Islet precursor cell (in vitro differentiated cells): ENCODE data around the gene TIMM17A.

Experiments
- DNase-seq: peaks from one replicate; pipeline ENCODE4 v3.0.0-alpha.2; 2018

TIMM17A gene

DNA sequence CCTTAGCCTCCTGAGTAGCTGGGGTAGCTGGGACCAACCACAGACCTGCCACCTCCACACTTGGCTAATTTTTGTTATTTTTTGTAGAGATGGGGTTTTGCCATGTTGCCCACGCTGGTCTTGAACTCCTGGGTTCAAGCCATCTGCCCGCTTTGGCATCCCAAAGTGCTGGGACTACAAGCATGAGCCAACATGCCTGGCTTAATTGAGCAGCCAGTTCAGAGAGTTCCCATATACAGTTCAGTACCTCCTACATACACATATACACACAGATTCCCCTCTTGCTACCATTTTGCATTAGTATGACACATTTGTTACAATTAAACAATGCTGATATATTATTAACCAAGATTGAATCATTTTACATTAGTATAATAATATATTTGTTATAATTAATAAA is 30.1 kb downstream of the TIMM17A start:
- no peak for DNase-seq

DNA sequence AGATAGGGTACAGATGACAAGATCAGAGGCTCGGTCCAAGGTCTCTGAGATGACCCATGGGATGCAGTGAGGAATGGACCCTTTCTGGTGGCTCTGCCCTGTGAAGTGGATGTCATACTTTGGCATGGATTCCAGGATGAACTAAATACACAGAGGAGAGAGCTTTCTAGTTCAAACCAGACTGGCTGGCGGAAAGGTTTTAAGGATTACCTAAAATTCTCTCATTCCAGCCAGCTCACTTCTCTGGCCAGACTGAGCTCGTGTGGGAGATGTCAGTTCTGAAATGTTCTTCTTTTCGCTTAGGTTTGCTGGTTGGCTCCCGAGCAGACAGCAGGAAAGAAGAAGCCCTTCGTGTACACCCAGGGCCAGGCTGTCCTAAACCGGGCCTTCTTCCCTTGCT is 33.3 kb downstream of the TIMM17A start:
- DNase-seq: no peak

DNA sequence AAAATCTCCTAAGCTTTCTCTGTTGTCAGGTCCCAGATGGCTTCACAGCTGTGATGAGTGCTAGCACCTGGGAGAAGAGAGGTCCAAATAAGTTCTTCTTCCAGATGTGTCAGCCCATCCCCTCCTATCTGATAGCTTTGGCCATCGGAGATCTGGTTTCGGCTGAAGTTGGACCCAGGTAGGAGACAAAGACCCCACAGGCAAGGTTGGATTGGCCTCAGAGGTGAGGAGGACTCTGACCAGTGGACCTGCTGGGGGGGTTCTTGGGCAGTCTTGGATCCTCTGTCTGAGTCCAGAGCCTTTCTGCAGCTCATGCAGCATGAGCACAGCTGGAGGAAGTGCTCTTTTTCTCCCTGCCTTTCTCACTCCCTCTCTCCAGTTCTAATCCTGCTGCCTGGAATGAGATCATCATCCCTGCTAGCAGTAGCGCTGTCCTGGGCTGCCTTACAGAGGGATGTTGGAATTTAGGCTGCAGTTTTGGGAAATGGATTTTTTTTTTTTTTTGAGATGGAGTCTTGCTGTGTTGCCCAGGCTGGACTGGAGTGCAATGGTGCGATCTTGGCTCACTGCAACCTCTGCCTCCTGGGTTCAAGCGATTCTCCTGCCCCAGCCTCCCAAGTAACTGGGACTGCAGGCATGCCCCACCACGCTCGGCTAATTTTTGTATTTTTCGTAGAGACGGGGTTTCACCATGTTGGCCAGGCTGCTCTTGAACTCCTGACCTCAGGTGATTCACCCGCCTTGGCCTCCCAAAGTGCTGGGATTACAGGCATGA is 34.2 kb downstream of the TIMM17A start:
- DNase-seq: no peak

DNA sequence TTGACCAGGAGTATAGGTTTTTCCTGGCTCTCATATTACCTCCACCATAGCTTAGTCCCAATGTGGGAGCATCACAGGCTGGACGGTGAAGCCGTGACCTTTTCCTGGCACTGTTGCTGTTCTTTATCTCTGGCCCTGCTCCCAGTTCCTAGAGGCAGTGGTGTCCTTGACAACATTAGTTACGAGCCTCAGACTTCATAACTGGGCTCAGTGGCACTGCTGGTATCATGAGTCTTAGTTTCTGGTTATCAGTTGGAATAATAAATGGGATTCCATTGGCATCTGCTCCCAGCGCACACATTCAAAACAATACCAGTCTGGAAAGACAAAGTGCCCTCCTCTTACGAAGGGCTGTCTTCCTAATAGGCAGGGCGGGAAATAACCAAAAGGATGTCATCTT is 35.1 kb downstream of the TIMM17A start:
- no peak for DNase-seq

DNA sequence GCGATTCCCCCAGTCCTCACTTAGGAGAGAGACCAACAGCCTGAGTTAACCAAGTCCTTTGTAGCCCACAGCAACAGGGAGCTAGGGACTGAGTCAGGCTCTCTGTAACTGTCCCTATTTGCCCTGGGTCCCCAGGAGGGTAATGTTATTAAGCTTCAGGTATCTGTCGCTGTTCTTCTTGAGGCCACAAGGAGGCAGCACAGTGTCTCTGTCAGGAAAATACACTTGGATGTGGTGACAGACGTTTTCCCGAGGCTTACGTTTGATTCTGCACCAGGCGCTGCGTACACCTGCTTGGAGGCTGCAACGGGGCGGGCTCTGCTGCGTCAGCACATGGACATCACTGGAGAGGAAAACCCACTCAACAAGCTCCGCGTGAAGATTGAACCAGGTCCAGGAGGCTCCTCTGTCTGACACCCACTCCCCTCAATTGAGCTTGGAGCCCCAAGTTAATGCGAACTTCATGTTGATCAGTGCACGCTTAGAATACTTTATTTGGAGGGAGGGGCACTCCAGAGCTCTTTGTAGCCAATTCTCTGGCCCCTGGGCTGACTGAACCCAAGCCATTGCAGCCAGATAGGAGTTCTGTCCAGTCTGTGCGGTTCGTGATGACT is 44.4 kb downstream of the TIMM17A start:
- peak; percentile 71 for DNase-seq

DNA sequence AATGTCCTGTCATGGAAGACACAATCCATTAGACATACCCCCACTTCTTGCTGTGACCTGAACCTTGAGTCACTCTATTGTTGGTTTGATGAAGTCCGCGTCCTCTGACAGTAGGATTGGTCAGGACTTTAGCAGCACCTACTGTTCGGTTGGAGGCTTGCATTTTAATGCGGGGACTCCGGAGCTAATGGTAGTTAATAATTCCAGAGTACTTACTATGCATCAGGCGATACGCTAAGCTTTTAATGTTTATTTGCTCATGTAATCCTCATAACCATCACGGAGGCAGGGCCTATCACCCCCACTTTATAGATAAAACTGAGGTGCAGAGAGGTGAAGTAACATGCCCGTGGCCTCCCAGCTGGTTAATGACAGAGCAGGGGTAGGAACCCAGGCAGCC is 47.2 kb downstream of the TIMM17A start:
- no peak for DNase-seq

DNA sequence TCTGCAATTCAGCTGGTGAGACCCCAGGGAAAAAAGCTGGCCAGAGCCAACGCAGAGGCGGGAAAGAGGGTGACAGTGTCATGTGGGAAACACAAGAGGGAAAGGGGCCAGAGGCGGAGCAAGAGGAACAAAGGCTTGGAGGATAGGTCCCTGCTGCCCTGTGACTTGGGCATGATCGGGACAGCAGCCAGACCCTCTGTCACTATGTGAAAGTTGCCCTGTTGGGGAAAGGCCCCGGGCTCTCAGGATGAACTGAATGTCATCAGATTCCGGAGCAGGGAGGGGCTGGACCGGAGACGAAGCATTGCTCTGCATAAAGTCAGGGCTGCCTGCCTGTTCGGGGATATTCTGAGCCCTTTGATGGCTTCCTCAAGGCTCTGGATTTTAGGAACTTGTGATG is 49.4 kb downstream of the TIMM17A start:
- DNase-seq: peak; percentile 65

DNA sequence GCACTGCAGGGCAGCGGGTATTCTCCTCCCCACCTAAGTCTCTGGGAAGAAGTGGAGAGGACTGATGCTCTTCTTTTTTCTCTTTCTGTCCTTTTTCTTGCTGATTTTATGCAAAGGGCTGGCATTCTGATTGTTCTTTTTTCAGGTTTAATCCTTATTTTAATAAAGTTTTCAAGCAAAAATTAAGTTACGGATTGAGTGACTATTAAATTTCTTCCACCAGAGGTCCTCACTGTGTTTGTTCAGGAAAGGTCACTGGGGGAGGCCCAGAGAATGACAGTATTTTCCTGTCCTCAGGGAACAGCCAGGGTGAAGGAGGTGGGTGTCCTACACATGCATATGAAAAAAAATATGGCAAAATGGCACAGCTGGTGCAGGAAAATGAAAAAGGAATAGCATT is 50.7 kb downstream of the TIMM17A start:
- no peak for DNase-seq

DNA sequence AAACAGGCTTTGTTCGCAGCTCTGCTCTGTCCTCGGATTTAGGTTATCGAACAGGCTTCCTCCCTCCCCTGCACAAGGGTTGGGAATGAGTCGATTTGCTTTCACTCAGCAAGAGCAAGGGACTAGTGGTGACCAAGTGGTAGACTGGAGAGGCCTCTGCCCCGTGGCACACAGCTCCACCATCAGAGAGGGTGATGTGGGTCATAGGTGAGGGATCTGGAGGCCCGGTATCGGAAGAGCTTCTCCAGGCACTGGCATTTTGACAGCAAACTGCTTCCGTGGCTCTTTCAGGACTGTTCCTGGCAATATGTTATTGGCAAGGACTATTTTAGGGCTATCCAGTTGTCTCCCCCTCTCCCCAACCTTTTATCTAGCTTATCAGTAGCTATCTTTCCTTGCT is 52.0 kb downstream of the TIMM17A start:
- DNase-seq: no peak

DNA sequence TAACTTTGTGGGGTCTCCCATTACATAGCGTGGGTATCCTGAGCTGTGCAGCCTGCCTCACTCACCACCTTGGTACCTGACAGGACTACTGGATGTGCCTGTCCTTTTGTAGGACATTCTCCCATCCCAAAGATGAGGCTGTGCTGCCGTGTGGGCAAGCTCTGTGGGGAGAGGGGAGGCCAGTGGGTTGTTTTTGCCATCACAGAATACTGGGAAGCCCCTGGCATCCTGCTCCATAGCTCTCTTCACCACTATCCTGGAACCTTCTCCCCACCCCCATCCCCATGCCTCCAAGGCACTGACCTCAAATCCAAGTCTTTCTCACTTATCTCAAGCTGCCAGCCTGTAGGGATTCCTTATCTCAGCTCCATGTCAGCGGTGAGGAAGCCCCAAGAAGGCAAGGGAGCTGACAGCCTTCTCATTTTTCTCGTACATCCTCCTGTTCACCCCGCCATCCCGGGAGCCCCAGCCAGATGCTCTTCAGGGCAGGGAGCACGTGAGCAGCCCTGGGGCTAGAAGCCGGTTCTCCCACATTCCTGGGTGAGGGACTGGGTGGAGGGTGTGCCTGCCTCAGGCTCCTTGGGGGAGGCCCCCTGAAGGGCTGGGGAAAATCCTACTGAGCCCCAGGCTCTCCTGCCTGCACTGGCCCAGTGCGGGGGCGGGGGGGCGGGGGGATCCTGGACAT is 52.6 kb downstream of the TIMM17A start:
- peak; percentile 97 for DNase-seq

DNA sequence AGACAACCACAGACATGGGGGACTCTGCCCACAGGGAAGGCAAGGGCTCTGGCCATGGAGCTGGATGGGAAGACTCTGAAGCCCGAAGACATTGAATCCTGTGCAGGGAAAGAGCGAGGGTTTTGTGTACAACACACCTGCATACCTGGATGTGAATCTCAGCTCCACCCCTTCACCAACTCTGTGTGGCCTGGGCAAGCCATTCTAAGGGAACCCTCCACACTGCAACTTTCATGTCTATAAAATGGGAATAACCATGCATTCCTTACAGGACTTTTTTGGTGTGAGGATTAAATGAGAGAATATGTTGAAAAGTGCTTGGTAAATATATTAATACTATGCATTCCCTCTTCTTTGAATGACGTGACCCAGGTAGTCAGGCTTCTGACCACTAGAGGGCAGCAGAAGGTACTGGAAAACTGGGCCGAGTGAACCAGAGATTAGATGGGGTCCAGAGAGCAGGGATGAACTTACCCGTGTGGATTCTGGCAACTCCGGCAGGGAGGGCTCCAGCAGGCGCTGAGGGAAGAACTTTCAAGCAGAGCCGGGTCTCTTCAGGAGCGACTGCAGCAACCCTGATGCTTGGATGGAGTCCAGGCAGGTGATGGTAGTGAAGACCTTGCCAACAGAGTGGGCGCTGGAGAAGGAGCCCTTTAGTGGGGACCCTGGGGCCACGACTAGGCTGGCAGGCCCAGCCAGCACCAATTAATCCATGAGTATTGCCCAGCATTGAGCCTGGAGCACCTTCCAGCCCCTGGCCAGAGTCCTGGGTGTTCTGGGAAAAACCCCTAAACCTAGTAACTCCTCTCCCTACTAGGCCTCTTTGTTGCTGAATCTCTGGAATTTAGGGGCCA is 54.2 kb downstream of the TIMM17A start:
- DNase-seq: peak; percentile 90

DNA sequence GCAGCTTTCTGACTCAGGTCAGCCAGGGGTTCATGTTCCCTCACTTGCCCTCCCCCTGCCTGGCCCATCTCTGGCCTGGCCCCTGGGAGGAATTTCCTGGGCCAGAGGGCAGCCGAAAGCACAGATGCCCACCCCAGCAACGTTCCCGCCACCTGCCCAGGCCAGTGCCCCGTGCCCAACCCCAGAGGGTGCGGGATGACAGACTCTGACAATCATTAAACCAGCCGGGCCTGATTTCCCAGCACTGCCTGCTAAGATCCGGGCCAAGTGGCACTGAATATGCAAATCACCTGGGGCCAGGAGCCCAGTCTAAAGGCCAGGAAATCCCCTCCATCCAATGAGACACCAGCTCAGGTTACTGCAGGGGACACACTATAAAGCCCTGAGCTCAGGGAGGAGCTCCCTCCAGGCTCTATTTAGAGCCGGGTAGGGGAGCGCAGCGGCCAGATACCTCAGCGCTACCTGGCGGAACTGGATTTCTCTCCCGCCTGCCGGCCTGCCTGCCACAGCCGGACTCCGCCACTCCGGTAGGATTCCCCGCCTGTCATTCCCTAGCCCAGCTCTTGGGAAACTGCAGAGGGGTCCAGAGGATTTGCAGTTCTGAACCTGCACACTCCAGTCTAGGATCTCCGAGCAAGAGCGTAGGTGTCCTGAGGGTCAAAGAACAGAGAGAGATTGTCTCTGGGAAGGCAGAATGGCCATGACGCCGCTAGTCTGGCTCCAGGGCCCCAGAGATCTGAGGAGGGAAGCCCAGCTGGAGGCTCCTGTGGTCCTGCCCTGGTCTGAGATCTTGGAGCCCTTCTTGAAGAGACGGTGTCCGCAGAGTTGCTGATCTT is 55.1 kb downstream of the TIMM17A start, which contains the start of gene ELF3:
Gene ELF3, plus strand, starts transcription at position 408 of the 836 bp plus-strand sequence. CDS start 550 bp downstream, outside the sequence.
- DNase-seq: peak; percentile 97

DNA sequence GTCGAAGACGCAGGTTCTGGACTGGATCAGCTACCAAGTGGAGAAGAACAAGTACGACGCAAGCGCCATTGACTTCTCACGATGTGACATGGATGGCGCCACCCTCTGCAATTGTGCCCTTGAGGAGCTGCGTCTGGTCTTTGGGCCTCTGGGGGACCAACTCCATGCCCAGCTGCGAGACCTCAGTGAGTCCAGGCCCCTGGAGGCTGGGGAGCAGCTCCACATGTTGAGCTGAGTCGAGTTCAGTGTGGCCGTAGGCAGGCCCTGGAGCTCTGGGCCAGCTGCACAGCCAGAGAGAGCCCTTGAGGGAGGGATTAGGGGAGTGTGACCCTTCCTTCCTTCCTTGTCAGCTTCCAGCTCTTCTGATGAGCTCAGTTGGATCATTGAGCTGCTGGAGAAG is 56.7 kb downstream of the TIMM17A start:
- DNase-seq: no peak

DNA sequence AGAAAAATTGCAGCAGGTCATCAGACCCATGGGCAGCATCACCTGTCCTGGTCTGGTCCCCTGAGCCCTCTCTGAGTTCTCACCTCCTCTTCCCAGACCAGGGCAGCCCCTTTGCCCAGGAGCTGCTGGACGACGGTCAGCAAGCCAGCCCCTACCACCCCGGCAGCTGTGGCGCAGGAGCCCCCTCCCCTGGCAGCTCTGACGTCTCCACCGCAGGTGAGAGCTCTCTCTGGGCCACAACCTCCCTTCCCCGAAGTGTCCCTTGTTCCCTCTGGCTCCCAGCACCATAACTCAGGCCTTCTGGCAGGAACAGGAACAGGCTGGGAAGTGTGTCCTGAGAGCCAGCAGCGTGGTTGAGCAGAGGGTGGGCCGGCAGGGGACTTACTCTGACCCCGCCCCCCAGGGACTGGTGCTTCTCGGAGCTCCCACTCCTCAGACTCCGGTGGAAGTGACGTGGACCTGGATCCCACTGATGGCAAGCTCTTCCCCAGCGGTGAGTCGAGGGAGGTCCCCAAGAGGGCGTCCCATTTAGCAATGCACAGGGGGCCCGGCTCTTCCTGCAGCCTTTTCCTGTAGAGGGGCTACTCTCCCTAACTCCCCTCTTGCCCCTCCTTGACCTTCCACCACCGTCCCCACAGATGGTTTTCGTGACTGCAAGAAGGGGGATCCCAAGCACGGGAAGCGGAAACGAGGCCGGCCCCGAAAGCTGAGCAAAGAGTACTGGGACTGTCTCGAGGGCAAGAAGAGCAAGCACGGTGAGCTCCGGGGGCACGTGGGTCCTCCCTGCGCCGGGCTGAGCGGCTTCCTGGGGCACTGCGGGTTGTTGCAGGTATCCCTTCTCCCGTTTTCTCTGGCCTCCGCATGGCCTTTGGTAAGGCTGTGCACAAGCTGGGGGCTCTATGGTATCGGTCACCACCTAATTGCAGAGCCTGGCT is 57.5 kb downstream of the TIMM17A start:
- no peak for DNase-seq

DNA sequence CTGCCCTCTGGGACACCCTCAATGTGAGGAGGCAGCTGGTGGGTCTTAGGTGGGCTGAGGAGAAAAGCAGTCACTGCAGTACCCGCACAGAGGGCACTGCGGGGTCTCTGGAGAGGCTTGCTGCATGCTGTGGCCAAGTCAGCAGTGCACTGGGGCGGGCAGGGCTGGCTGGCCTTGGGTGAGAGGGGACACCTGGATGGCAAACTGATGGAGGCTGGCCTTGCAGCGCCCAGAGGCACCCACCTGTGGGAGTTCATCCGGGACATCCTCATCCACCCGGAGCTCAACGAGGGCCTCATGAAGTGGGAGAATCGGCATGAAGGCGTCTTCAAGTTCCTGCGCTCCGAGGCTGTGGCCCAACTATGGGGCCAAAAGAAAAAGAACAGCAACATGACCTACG is 58.3 kb downstream of the TIMM17A start:
- DNase-seq: no peak

DNA sequence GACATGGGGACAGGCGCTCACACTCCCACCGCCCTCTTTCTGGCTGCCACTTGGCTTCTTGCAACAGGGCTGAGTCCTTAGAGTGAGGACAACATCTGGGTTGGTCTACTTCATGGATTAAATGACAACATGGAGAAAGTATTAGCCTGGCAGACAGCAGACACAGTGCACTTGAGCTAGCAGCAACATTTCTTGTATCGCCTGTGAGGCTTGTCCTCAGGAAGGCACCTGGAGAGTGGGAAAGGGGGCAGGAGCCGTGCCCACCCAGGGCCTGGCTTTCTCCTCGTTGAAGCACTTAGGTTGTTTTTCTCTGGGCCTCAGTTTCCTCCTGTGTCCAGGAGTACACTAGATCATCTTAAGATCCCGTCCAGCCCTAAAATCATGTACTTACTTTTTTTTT is 58.8 kb downstream of the TIMM17A start:
- DNase-seq: no peak

DNA sequence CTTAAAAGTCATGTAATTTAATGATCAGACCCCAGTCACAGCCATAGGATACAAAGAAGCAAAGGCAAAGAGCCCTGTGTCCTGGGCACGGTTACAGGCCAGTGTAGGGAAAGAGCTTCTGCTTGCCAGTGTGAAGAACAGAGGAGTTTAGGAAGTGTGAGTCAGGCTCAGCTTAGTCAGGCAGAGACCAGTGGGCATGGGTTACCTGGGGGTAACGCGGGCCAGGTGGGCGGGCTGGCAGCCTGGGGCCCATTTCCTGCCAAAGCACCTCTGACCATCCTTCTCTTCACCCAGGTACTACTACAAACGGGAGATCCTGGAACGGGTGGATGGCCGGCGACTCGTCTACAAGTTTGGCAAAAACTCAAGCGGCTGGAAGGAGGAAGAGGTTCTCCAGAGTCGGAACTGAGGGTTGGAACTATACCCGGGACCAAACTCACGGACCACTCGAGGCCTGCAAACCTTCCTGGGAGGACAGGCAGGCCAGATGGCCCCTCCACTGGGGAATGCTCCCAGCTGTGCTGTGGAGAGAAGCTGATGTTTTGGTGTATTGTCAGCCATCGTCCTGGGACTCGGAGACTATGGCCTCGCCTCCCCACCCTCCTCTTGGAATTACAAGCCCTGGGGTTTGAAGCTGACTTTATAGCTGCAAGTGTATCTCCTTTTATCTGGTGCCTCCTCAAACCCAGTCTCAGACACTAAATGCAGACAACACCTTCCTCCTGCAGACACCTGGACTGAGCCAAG is 59.8 kb downstream of the TIMM17A start:
- DNase-seq: no peak

DNA sequence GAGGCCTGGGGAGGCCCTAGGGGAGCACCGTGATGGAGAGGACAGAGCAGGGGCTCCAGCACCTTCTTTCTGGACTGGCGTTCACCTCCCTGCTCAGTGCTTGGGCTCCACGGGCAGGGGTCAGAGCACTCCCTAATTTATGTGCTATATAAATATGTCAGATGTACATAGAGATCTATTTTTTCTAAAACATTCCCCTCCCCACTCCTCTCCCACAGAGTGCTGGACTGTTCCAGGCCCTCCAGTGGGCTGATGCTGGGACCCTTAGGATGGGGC is 60.3 kb downstream of the TIMM17A start:
- no peak for DNase-seq

DNA sequence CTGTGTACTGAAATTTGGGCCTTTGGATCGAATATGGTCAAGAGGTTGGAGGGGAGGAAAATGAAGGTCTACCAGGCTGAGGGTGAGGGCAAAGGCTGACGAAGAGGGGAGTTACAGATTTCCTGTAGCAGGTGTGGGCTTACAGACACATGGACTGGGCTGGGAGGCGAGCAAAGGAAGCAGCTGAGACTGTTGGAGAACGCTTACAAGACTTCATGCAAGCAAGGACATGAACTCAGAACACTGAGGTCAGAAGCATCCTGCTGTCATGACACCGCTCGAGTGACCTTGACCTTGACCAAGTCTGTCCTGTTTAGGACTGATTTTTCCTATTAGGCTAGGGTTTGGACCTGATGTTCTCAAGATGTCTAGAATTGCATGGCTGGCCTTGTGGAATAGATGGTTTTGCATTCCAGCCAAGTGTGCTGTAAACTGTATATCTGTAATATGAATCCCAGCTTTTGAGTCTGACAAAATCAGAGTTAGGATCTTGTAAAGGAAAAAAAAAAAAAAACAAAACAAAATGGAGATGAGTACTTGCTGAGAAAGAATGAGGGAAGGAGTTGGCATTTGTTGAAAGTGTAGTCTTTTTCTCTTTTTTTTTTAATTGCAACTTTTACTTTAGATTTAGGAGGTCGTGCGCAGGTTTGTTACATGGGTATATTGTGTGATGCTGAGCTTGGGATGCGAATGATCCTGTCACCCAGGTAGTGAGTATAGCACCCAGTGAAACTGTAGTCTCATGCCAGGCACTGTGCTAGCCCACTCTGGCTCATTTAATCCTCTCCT is 60.9 kb downstream of the TIMM17A start:
- DNase-seq: no peak
